Measurements from ENCODE around the gene HUNK.

The HUNK gene

GRCh38 chr21:32001390-32001789 is 128.6 kb downstream of the HUNK start:
- CTCF ChIA-PET, result no interaction called here
- DNase-seq (ENCODE audit: extremely low spot score), result no peak
- TF ChIP-seq SP1 (IDR thresholded peaks at IDR 0.05) (no peak), L3MBTL2 (conservative IDR thresholded peaks at IDR 0.05) (no peak), CTBP1 (IDR thresholded peaks at IDR 0.05; ENCODE audit: borderline replicate concordance) (no peak), BHLHE40 (IDR thresholded peaks at IDR 0.05; ENCODE audit: borderline replicate concordance) (no peak), LEF1 (IDR thresholded peaks at IDR 0.05; ENCODE audit: borderline replicate concordance) (no peak), FOXA1 (IDR thresholded peaks at IDR 0.05) (no peak), HDGF (IDR thresholded peaks at IDR 0.05; ENCODE audit: borderline replicate concordance) (no peak), FOXM1 (IDR thresholded peaks at IDR 0.05; ENCODE audit: borderline replicate concordance) (no peak), NFRKB (IDR thresholded peaks at IDR 0.05) (no peak), TARDBP (IDR thresholded peaks at IDR 0.05) (no peak), ARNT (IDR thresholded peaks at IDR 0.05) (no peak), SUZ12 (IDR thresholded peaks at IDR 0.05) (no peak), ELF4 (IDR thresholded peaks at IDR 0.05) (no peak), FOXK2 (IDR thresholded peaks at IDR 0.05) (no peak), ZNF384 (IDR thresholded peaks at IDR 0.05) (no peak)
- TF ChIP-seq, protein P1, sequence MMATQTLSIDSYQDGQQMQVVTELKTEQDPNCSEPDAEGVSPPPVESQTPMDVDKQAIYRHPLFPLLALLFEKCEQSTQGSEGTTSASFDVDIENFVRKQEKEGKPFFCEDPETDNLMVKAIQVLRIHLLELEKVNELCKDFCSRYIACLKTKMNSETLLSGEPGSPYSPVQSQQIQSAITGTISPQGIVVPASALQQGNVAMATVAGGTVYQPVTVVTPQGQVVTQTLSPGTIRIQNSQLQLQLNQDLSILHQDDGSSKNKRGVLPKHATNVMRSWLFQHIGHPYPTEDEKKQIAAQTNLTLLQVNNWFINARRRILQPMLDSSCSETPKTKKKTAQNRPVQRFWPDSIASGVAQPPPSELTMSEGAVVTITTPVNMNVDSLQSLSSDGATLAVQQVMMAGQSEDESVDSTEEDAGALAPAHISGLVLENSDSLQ (IDR thresholded peaks at IDR 0.05), result no peak
- POLR2A ChIA-PET, result no interaction called here

GRCh38 chr21:32003411-32003810 is 130.6 kb downstream of the HUNK start:
- ChIA-PET CTCF (interaction anchor here (0.8 kb wide), 1 partner anchor 68 kb away, joined by 3 read pairs; no protein-coding TSS in a partner anchor), POLR2A (no interaction called here)
- TF ChIP-seq, protein P1 (IDR thresholded peaks at IDR 0.05), result no peak
- TF ChIP-seq L3MBTL2 (conservative IDR thresholded peaks at IDR 0.05) (no peak), FOXM1 (IDR thresholded peaks at IDR 0.05; ENCODE audit: borderline replicate concordance) (no peak), SUZ12 (IDR thresholded peaks at IDR 0.05) (no peak)
- no peak for DNase-seq (ENCODE audit: extremely low spot score)

DNA sequence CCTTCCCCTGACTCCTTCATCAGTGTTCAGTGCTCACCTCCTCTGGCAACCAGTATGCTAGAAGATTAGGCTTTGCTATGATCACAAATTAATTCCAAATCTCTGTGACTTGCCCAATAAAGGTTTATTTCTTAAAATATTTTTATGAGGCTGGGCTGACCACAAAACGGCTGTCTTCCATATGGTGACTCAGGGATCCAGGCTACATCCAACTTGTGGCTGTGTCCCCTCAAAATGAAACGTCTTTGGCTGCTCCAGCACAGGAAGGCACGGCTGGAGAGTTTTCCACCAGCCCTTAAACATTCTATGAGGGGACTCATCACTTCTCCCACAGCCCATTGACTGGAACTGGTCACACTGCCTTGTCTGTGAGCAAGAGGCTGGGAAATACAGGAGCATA is 131.5 kb downstream of the HUNK start:
- TF ChIP-seq, protein P1 (IDR thresholded peaks at IDR 0.05), result no peak
- DNase-seq (ENCODE audit: extremely low spot score), result no peak
- CTCF ChIA-PET, result no interaction called here
- POLR2A ChIA-PET, result no interaction called here

DNA sequence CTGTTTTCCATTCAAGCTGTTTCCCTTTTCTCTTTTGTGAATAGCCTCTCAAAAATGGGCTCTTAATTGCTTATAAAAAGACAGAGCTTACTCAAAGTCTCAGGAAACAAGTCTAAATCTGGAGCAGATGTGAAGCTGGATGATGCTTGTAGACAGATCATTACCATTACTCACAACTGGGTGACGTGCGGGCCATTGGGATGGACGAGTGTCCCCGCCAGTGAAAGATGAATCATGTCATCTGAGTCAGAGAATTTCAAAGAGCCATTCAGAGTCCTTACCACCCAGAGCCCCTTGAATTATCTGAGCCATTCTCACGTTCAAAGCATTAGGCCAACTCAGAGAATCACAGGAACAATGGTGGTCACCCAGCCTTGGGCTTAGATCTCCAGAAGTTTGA is 134.6 kb downstream of the HUNK start:
- DNase-seq (ENCODE audit: extremely low spot score), result no peak
- POLR2A ChIA-PET, result no interaction called here
- CTCF ChIA-PET, result no interaction called here
- TF ChIP-seq FOXA1 (IDR thresholded peaks at IDR 0.05), result no peak
- TF ChIP-seq HDGF (IDR thresholded peaks at IDR 0.05; ENCODE audit: borderline replicate concordance), result no peak
- no peak for TF ChIP-seq TARDBP (IDR thresholded peaks at IDR 0.05)
- TF ChIP-seq ARNT (IDR thresholded peaks at IDR 0.05), result no peak
- TF ChIP-seq CTBP1 (IDR thresholded peaks at IDR 0.05; ENCODE audit: borderline replicate concordance), result no peak
- TF ChIP-seq L3MBTL2 (conservative IDR thresholded peaks at IDR 0.05), result no peak
- no peak for TF ChIP-seq BHLHE40 (IDR thresholded peaks at IDR 0.05; ENCODE audit: borderline replicate concordance)
- TF ChIP-seq FOXK2 (IDR thresholded peaks at IDR 0.05), result no peak
- no peak for TF ChIP-seq SP1 (IDR thresholded peaks at IDR 0.05)
- no peak for TF ChIP-seq NFRKB (IDR thresholded peaks at IDR 0.05)
- TF ChIP-seq ZNF384 (IDR thresholded peaks at IDR 0.05), result no peak
- no peak for TF ChIP-seq FOXM1 (IDR thresholded peaks at IDR 0.05; ENCODE audit: borderline replicate concordance)
- TF ChIP-seq, protein P1 (IDR thresholded peaks at IDR 0.05), result no peak
- no peak for TF ChIP-seq LEF1 (IDR thresholded peaks at IDR 0.05; ENCODE audit: borderline replicate concordance)
- no peak for TF ChIP-seq SUZ12 (IDR thresholded peaks at IDR 0.05)
- TF ChIP-seq ELF4 (IDR thresholded peaks at IDR 0.05), result no peak

DNA sequence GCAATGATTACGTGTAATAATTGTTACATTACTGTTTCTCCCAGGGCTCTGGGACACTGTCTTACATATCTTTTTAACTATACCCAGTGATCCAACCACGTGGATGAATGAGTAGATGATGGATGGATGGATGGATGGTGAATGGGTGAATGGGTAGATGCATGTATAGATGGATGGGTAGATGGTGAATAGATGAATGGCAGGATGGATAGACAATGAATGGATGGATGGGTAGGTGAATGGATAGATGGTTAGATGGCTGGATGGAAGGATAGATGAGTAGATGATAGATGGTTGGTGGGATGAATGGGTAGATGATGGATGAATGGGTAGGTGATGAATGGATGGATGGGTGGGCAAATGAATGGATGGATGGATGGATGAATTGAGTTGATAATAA is 135.9 kb downstream of the HUNK start:
- TF ChIP-seq SUZ12 (IDR thresholded peaks at IDR 0.05), result no peak
- CTCF ChIA-PET, result no interaction called here
- POLR2A ChIA-PET, result no interaction called here

GRCh38 chr21:32009263-32009662 is 136.4 kb downstream of the HUNK start:
- ChIA-PET POLR2A (no interaction called here), CTCF (no interaction called here)
- DNase-seq (ENCODE audit: extremely low spot score), result no peak
- TF ChIP-seq, protein P1 (IDR thresholded peaks at IDR 0.05), result no peak
- TF ChIP-seq ELF4 (IDR thresholded peaks at IDR 0.05), result no peak
- TF ChIP-seq NFRKB (IDR thresholded peaks at IDR 0.05), result no peak
- TF ChIP-seq ARNT (IDR thresholded peaks at IDR 0.05), result no peak
- TF ChIP-seq ZNF384 (IDR thresholded peaks at IDR 0.05), result no peak
- TF ChIP-seq LEF1 (IDR thresholded peaks at IDR 0.05; ENCODE audit: borderline replicate concordance), result no peak
- TF ChIP-seq CTBP1 (IDR thresholded peaks at IDR 0.05; ENCODE audit: borderline replicate concordance), result no peak
- TF ChIP-seq HDGF (IDR thresholded peaks at IDR 0.05; ENCODE audit: borderline replicate concordance), result no peak
- TF ChIP-seq SUZ12 (IDR thresholded peaks at IDR 0.05), result no peak

More for the DNA sequence above, 135.9 kb downstream of the HUNK start:
- DNase-seq (ENCODE audit: extremely low spot score), result no peak
